ENCODE measurements around the gene MME.
"Not testable (repeated sequence)": the region's sequence is repeated elsewhere in the genome, so short reads cannot be mapped to it uniquely, and the experiment has no call there.

MME gene

DNA sequence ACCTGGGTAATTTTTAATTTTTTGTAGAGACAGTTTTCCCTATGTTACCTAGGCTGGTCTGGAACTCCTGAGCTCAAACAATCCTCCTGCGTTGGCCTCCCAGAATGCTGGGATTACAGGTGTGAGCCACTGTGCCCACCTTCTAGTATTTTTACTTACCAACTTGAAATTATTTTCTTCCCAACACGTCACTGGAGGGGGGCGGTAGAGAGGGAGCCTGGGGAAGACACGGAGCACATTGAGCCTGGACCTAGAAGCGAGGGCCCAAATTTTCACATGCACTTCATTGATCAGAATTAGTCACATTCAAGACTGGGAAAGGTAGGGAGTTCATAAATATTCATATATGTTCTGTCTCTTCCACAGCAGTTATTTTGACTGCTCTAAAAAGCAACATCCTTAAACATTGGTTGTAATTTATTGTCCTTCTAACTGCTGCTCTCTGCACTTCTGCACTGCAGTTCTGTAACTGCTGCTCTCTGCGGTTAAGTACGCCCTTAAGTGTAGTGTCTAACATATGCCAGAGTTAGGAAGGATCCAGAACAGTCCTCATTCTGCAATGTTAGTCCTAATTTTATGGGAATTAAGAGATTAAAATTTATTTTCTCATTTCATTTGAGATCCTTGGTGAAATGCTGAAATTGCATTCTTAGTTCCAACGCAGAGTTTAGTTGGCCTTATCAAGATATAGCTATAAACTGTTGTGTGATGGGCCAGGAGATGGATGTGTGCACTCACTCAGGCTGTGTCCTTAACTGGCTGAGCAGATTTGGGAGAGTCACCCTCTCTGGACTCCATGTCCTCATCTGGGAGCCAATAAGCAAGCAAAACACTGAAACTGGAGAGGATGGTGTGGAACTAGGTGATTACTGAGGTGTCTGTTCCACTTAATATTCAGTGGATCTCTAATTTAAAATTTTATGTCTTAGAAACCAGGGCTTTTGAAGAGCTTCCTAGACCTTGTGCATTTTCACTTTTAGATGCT lies 115.1 kb downstream of the MME start:
- no peak for DNase-seq

DNA sequence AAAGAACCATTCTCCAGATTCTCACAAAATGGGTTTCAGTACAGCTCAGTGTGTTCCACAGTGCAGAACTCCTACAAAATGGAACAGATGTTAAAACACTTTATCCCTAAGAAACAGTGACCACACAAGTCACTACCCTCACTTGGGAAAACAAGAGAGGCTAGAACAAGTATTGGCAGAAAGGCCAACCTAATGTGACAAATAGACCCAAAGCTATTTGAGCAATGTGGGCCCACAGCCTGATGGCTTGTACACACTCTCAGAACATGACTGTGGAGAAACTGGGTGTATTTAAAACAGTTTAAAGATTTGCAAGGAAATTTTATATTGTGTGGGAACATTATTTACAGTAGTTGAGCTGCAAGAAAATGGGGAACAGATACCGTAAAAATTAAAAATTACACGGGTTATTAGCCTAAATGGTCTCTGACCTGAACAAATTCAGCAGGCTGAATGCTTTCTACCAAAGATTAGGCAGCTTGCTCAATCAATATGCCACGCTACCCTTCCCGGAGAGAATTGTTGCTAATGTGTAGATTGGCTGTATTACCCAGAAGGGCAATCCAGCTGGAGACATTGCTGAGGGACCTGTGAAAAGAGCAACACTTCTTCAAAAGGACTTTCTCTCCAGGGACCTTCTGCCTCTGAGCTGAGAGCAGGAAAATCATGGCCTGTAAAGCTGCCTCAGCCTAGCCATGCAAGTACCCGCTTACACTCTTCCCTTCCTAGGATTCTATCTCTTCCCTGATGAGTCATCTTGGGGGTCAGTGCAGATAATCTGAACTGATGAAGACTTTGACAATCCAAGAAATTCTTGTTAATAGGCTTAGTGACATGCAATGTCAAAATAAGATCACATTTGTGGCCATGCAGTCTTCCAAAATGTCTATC lies 116.3 kb downstream of the MME start:
- no peak for DNase-seq

DNA sequence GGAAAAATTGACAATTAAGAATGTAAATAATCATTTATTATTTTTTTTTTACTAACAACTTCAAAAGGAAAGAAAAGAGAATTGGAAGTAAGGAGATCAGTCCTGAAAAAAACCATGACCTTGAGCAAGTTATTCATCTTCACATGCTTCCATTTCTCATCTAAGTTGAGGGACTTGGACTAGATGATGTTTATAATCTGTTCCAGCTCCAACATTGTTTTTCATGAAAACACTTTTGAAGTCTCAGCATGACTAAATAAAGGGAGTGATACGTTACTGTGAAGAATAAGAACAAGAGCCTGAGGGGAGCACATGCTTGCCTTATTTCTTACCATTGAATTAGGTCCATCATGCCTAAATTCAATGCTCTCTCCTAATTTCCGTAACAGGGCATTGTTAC lies 117.7 kb downstream of the MME start:
- no peak for DNase-seq

DNA sequence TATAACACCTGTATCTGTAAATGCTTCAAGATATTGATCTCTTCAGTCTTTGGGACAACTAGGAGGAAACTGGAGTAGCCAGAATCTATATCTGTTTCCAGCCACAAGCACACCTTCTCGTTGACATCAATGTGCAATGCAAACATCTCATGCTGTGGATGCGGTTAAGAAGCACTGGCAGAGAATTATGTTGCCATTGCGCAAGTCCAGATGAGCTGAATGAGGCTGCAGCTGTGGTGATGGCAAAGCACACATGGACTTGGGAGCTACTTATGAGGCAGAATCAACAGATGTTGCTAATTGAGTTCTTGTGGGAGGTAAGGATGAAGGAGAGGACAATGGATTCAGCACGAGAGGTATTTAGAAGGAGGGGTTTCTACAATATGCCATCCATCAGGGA lies 122.5 kb downstream of the MME start:
- no peak for DNase-seq

DNA sequence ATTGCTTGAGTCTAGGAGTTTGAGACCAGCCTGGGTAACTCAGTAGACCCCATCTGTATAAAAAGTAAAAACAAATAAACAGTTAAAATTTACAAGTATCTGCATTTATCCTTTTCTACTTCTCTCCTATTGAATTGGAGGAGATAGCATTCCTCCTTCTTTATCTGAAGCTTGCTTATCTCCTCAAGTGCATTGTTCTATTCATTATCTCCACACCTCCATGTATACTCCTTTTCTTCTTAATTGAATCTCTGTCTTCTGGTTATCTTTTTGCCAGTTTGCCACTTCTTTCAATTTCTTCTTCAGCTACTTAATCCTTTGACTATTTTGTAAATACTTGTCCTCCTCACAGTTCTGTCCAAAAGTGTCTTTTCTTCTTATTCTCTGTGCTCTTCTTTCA lies 124.7 kb downstream of the MME start:
- DNase-seq, result no peak

DNA sequence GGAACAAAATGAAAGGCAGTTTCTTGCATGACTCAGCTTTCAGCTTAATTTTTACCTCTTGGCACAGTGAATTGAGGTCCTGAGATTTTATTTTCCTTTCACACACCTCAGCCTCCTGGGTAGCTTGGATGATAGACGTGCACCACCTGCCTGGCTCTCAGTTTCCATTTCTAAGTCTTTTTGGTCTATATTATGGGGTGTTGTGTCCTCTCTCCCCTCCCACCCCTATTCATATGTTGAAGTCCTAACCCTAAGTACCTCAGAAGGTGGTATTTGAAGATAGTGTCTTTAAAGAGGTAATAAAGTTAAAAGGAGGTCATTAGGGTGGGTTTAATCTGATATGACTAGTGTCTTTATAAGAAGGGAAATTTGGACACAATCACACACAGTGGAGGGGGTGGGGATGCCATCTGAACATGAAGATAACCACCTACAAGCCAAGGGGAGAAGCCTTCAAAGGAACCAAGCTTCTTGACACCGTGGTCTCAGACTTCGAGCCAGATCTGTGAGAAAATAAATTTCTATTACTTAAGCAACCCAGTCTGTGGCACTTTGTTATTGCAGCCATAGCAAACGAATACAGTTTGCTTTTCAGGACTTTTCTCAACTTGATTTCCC lies 128.2 kb downstream of the MME start:
- no peak for DNase-seq

DNA sequence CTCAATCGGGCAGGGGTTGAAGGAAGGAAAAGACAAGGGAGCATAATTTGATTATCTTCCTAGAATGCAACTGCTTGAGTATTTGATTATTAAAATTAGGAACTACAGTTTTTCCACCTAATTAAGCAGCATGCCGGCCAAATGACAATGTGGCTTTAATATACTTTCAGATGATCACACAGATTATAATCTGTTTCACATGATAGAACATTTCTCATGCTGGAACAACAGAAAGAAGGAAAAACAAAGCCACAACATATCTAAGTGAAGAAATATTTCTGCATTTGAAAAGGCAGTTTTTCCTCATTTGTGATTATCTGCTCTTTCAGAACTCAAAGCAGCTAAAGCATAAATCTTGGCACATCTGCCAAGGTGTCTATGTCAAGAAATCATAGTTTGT lies 130.6 kb downstream of the MME start:
- no peak for DNase-seq

DNA sequence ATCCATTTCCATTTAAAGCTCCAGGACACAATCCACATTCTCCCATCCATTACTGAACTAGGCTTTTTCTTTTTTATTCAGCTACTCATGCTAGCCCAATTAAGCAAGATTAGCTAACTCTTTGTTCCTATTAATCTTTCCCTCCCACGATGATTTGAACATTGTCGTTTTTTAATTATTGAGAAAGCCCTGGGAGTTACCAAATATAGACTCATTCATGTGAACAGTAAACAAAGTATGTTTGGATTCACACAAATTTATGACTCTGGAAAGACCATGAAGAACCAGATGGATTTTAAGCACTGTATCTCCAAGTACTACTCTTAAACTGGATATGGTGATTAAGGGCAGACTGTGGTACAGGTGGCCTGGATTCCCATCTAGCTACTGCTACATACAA lies 131.1 kb downstream of the MME start:
- no peak for DNase-seq

DNA sequence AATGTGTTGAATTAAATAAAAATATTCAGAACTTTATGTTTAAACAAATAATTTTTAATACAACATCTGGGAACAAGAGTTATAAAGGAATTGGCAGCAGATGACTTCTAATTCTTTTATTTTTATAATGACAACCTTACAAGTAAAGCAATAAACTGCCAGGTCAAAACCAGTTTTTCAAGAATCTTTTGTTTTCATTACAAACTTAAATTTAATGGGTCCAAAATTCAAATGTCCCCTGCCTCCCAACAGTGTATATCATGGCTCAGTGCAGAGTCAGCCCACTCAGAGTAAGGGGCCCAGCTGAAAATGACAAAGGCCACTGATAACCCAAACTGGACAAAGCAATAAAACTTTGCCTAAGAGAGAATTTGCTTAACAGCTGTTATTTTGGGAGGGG lies 131.8 kb downstream of the MME start:
- no peak for DNase-seq

DNA sequence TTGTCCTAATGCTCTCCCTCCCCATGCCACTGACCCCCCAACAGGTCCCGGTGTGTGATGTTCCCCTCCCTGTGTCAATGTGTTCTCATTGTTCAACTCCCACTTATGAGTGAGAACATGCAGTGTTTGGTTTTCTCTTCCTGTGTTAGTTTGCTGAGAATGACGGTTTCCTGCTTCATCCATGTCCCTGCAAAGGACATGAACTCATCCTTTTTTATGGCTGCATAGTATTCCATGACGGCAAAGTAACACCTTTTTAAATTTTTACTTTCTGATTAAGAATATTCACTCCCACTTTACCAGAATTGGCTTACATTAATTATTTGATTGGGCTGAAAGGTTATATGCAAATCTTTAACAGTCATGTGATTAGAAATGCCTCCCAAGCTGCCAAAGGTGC lies 135.9 kb downstream of the MME start:
- DNase-seq, result not testable (repeated sequence)

DNA sequence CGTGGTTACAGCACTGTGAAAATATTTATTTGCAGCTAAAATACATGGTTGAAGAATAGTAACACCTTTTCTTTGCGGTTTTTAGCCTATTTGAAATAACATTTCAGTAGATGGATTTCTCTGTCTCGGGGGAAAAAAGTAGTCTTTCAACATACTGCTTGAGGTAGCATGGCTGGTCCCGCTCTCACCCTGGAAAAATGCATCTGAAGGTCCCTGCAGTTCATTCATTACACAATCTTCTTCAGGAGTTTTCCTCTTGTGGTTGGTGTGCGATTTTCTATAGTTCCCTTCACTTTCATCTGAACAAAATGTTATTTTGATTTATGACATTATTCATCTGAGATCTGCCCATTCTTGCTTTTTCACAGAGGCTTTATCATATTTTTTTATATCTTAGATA lies 137.5 kb downstream of the MME start:
- no peak for DNase-seq

DNA sequence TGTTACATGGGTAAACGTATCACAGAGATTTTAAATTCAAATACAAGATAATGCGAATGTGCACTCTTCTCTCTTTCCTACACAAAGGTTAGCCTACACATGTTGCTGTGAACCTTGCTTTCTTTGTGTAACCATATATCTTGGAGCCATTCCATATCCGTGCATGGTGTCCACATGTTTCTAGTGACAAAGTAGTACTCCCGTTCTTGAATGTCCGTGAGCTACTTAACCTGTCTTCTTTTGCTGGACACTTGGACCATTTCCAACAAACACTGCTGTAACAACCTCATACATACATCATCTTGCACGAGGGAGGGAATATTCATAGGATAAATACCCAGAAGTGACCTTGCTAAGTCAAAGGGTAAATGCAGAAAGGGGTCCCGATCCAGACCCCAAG lies 138.3 kb downstream of the MME start:
- no peak for DNase-seq

DNA sequence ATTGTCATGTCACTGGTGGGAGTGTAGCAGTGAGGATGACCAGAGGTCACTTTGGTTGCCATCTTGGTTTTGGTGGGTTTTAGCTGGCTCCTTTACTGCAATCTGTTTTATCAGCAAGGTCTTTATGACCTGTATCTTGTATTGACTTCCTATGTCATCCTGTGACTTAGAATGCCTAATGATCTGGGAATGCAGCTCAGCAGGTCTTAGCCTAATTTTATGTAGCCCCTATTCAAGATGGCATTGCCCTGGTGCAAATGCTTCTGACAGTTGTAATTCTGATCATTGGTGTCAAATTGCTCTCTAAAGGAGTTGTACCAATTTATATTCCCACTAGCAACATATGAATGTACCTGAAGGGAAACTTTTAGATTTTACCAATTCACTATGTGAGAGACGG lies 139.0 kb downstream of the MME start:
- no peak for DNase-seq

DNA sequence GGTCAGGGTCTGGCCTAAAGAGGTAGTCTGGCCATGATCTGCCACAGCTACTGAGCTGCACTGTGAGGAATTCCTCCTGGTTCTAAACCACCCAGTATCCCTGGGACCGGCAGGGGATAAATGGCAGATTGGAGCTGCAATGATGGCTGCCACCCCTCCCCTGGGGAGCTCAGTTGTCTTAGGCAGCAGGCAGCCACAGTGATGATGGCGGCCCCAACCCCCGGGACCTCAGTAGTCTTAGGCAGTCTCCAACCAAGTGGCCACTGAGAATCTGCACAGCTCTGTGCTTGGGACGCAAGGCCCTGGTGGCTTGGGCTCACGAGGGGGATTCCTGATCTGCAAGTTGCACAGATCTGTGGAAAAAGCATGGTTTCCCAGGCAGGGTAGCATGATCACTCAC lies 145.3 kb downstream of the MME start:
- no peak for DNase-seq

DNA sequence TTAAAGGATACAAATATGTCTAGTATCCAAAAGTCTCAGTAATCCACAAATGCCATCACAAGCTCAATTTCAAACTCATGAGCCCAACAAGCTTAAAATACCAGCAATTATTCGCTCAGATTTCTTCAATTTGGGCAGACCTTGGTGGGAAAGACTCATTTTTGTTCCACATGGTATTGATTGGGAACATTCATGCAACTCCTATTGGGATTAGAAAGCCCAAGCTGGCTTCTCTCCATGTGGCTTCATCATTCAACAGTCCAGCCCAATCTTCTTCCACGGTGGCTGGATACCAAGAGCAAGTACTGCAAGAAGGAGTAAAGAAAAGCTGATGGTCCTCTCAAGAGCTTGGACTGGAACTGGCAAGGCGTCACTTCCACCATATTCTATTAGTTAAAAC lies 147.0 kb downstream of the MME start:
- DNase-seq, result no peak

DNA sequence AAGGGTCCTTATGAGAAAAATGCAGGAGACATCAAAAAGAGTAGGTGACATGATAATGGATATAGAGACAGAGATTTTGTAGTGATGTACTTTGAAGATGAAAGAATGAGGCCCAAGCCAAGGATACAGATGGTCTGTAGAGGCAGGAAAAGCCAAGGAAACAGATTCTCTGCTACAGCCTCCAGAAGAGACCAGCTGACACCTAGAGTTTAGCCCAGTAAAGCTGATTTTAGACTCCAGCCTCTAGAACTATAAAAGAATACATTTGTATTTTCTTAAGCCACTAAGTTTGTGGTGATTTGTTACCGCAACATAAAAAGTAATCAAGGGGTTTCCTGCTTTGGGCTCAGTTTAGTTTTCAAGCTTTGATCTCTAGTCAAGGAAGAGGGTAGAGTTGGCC lies 148.6 kb downstream of the MME start:
- DNase-seq, result no peak

DNA sequence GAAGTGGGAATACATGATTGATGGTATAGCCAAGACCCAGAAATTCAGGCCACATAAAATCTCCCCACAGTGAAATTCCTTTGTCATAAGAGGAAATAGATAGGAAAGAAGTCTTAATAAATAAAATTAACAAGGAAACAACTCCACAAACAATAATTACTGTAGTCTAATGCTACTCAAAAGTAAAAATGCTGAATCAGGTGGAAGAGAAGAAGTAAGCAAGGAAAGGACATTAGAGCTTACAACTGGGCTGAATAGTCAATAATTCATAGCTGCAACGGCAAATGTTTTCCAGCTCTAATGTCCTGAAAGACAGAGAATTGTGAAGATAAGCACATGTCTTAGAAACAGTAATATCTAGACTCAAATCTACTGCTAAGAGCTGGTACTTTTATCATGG lies 149.0 kb downstream of the MME start:
- DNase-seq, result no peak

DNA sequence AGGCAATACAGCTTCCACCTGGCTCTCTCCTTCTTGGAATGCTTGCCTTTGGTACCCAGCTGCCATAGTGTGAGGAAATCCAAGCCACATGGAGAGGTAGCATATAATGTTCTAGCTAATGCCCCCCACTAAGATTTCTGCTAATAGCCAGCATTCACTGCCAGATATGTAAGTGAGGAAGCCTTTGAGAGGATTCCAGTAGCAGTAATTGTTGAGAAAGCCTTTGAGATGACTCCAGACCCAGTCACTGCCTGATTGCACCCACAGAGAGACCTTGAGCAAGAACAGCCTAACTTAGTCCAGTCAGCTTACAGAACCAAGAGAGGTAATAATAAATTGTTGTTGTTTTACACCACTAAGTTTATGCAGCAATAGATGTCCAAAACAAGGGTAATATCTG lies 150.3 kb downstream of the MME start:
- DNase-seq, result no peak

DNA sequence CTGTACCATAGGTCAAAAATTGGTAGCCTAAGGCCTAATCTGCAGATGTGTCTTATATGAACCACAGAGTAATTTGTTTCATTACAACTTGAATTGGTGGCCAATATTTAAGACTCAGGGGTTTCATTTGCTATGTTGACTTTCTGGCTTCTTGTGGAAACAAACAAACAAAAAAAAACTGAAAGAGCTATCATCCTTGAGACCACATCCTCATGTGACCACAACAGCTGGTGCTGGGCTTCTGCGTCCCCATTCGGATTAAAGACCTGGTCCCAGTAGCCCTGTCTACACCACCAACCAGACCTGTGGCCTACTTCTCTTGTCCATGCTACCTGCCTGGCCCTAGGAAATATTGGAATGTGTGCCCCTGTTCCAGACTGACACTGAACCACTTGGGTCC lies 151.7 kb downstream of the MME start:
- no peak for DNase-seq

DNA sequence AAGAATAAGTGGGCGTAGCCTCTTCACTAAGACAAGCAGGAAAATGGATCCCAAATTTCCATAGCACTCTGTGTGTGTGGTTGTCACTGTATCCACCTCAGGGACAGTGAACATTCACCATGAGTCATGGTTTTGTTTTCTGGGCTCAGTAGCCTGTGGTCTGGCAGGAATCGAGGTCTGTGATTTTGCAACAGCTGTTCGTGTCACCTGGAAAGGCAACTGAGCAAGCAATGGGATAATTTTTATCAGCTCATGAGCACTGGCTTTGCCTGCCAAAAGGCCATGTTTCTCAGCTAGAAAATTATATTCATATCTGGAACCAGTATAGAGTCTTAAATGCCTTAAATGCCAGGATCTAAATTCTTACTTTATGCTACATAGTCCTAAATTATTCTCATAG lies 152.5 kb downstream of the MME start:
- no peak for DNase-seq

DNA sequence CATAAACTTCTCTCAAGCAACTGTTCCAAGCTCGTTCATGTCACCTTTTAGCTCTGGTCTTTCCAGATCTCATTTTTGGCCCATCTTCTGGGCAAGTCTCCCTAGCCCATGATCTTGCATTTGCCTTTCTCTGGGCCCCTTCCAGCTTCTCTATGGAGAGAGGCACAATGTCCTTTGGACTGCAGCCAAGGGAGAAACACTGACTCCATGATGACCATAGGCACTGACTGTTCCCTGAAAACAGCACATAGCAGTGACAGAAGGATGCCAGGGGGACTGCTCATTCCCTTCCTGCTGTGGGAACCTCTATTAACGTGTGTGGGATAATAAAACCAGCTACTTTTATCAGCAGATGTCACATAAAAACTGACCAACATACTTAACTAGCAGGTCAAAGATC lies 153.1 kb downstream of the MME start:
- no peak for DNase-seq
